Endothelial cell of hepatic sinusoid (primary cell): ENCODE results near the gene INTU.

Source experiments
- in situ Hi-C: cut with HindIII; loops from 2 replicates; pipeline ENCODE4 v1.10.0; 2017; ENCODE audit warnings: low sequenced_read_pairs

The INTU gene

GRCh38 chr4:127741247-127741646, 108.5 kb downstream of the INTU start:
- in situ Hi-C loops = no loop called here

- in situ Hi-C loops = no loop called here
Measured at GRCh38 chr4:127747883-127748282, 115.1 kb downstream of the INTU start.

- in situ Hi-C loops = no loop called here
Measured at GRCh38 chr4:127748957-127749356, 116.2 kb downstream of the INTU start.

- in situ Hi-C loops = no loop called here
Measured at GRCh38 chr4:127756906-127757305, 124.1 kb downstream of the INTU start.

- in situ Hi-C loops = no loop called here
Measured at GRCh38 chr4:127759228-127759820, 126.6 kb downstream of the INTU start.

GRCh38 chr4:127759893-127760292, 127.1 kb downstream of the INTU start:
- in situ Hi-C loops = no loop called here

GRCh38 chr4:127771535-127772275, 138.9 kb downstream of the INTU start:
- in situ Hi-C loops = no loop called here

- in situ Hi-C loops = no loop called here
Measured at GRCh38 chr4:127772769-127773671, 140.3 kb downstream of the INTU start.

GRCh38 chr4:127775843-127776242, 143.1 kb downstream of the INTU start:
- in situ Hi-C loops = no loop called here
